Osteocyte (in vitro differentiated cells): ENCODE results near the gene DSC3. TPM values are rescaled to one million over a fixed set of nuclear protein-coding genes. Genes with fewer than 3 reads are reported as not detected.

Experiments used
- DNase-seq: peaks from one replicate; pipeline ENCODE4 v3.0.0; 2021; ENCODE audit warnings: mixed read lengths; ENCODE audit not compliant: unreplicated experiment; ENCODE audit errors: extremely low spot score
- H3K27ac Mint-ChIP-seq: one replicate; pipeline ENCODE4 v1.8.0; 2021; ENCODE audit warnings: mild to moderate bottlenecking, mixed read lengths; ENCODE audit not compliant: unreplicated experiment
- H3K27me3 Mint-ChIP-seq: one replicate; pipeline ENCODE4 v1.8.0; 2021; ENCODE audit warnings: mixed read lengths; ENCODE audit not compliant: unreplicated experiment
- H3K36me3 Mint-ChIP-seq: one replicate; pipeline ENCODE4 v1.8.0; 2021; ENCODE audit warnings: mixed read lengths; ENCODE audit not compliant: unreplicated experiment
- H3K4me1 Mint-ChIP-seq: one replicate; pipeline ENCODE4 v1.8.0; 2021; ENCODE audit warnings: mixed read lengths; ENCODE audit not compliant: unreplicated experiment
- H3K4me3 Mint-ChIP-seq: one replicate; pipeline ENCODE4 v1.8.0; 2021; ENCODE audit warnings: mild to moderate bottlenecking, moderate library complexity, mixed read lengths; ENCODE audit not compliant: unreplicated experiment
- H3K9me3 Mint-ChIP-seq: one replicate; pipeline ENCODE4 v1.8.0; 2021; ENCODE audit warnings: mixed read lengths; ENCODE audit not compliant: unreplicated experiment
- total RNA-seq: library from RNA; stranded (reverse); gene quantifications from 2 replicates; pipeline ENCODE4 v1.2.1, GENCODE V29; 2021
- TF ChIP-seq, protein P1 (sequence below): fragments of 200-600 bp; sonication (generic); IDR thresholded peaks from 2 replicates; pipeline ENCODE4 v1.5.0; 2021; ENCODE audit warnings: antibody characterized with exemption, mild to moderate bottlenecking, moderate library complexity

The DSC3 gene
- total RNA-seq, 1 donor from 2014 or later, result 5.8 TPM

DNA sequence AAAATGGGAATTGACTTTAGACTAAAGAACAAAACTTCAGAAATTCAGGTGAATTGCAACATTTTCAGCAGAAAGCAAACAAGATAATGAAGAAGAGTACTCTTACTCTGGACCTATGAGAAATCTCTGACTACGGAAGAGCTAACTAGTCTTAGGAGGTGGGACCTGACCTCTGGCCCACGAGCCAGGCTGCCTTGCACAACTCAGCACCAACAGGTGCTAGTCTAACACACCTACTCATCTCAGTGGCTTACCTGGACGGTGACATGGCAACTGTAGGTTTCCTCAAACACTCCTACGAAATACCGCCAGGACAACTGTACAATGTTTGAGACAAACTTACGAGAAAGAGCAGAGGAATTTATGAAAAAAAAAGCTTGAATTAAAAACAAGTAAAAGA is 3.1 kb upstream of the DSC3 start:
- H3K4me1 Mint-ChIP-seq, result peaks cover 20% of the 10 kb centered on the region
- DNase-seq, result no peak
- TF ChIP-seq, protein P1, sequence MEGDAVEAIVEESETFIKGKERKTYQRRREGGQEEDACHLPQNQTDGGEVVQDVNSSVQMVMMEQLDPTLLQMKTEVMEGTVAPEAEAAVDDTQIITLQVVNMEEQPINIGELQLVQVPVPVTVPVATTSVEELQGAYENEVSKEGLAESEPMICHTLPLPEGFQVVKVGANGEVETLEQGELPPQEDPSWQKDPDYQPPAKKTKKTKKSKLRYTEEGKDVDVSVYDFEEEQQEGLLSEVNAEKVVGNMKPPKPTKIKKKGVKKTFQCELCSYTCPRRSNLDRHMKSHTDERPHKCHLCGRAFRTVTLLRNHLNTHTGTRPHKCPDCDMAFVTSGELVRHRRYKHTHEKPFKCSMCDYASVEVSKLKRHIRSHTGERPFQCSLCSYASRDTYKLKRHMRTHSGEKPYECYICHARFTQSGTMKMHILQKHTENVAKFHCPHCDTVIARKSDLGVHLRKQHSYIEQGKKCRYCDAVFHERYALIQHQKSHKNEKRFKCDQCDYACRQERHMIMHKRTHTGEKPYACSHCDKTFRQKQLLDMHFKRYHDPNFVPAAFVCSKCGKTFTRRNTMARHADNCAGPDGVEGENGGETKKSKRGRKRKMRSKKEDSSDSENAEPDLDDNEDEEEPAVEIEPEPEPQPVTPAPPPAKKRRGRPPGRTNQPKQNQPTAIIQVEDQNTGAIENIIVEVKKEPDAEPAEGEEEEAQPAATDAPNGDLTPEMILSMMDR, result no peak

DNA sequence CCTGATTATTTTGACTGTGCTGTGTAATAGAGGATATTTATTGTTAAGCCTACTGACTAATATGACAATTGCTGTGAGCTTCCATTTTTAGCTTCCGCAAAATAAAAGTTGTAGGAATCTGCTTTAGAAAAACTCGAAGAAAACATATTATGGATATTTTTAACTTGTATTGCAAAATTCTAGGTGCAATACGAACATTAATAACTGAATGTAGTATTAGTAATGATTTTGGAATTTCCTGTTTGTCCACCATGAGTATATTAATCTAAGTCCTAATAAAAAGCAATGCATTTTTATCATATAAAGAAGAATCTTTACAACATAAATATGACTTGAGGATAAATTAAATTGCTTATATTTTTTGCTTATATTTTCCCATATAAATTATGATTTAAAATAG is 2.4 kb upstream of the DSC3 start:
- Mint-ChIP-seq H3K9me3 (peaks cover 10% of the 10 kb centered on the region), H3K4me3 (no peak overlapping the region), H3K4me1 (peaks cover 20% of the 10 kb centered on the region), H3K36me3 (peaks cover 4% of the 10 kb centered on the region), H3K27ac (no peak overlapping the region), H3K27me3 (peaks cover 61% of the 10 kb centered on the region)
- TF ChIP-seq, protein P1, result no peak
- no peak for DNase-seq

More for the DNA sequence above, 3.1 kb upstream of the DSC3 start:
- H3K9me3 Mint-ChIP-seq, result peaks cover 10% of the 10 kb centered on the region
- peaks cover 4% of the 10 kb centered on the region for H3K36me3 Mint-ChIP-seq
- H3K27me3 Mint-ChIP-seq, result peaks cover 54% of the 10 kb centered on the region
- H3K27ac Mint-ChIP-seq, result no peak overlapping the region
- no peak overlapping the region for H3K4me3 Mint-ChIP-seq

DNA sequence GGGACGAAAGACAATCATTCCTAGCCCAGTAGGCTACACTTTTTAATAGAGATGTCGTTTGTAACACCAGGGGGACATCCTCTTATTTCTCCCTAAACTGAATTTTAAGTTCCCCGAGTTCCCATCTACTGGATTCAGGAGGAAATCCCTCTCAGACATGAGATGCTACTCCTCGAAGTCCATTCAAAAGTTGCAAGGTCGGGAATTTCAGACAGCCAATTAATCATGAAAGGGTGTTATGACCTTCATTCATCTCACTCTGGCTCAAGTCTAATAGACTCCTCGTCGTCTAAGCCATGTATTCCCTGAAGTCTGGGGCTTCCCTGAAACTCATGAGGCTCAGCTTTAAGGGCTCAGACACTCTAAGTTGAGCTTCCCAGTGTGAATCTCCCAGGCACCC is 1.2 kb upstream of the DSC3 start:
- H3K27me3 Mint-ChIP-seq, result peaks cover 68% of the 10 kb centered on the region
- no peak overlapping the region for H3K4me3 Mint-ChIP-seq
- peaks cover 20% of the 10 kb centered on the region for H3K4me1 Mint-ChIP-seq

DNA sequence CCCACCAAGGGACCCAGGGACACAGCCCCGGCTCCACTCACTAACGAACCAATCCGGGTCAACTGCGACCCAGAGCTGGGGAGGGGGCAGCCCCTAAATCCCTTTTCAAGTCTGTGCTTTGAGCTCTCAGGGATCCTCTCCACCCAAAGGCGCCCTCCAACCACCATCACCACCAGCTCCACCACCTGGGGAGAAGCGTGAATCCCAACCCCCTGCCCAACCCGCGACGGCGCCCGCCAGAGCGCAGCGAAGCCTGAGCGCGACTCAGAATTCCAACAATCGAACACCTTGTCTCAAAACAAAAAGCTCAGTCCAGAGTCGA is 497 bp downstream of the DSC3 start:
- TF ChIP-seq, protein P1, result no peak
- peak overlapping the region; percentile 76 for H3K4me3 Mint-ChIP-seq
- no peak for DNase-seq
- H3K36me3 Mint-ChIP-seq, result peaks cover 4% of the 10 kb centered on the region
- H3K4me1 Mint-ChIP-seq, result peaks cover 22% of the 10 kb centered on the region
- peaks cover 74% of the 10 kb centered on the region for H3K27me3 Mint-ChIP-seq
- H3K9me3 Mint-ChIP-seq, result peaks cover 10% of the 10 kb centered on the region
- H3K27ac Mint-ChIP-seq, result peak overlapping the region; percentile 50

More for the DNA sequence above, 1.2 kb upstream of the DSC3 start:
- DNase-seq, result no peak
- no peak overlapping the region for H3K27ac Mint-ChIP-seq
- TF ChIP-seq, protein P1, result no peak
- H3K36me3 Mint-ChIP-seq, result peaks cover 4% of the 10 kb centered on the region
- peaks cover 10% of the 10 kb centered on the region for H3K9me3 Mint-ChIP-seq

DNA sequence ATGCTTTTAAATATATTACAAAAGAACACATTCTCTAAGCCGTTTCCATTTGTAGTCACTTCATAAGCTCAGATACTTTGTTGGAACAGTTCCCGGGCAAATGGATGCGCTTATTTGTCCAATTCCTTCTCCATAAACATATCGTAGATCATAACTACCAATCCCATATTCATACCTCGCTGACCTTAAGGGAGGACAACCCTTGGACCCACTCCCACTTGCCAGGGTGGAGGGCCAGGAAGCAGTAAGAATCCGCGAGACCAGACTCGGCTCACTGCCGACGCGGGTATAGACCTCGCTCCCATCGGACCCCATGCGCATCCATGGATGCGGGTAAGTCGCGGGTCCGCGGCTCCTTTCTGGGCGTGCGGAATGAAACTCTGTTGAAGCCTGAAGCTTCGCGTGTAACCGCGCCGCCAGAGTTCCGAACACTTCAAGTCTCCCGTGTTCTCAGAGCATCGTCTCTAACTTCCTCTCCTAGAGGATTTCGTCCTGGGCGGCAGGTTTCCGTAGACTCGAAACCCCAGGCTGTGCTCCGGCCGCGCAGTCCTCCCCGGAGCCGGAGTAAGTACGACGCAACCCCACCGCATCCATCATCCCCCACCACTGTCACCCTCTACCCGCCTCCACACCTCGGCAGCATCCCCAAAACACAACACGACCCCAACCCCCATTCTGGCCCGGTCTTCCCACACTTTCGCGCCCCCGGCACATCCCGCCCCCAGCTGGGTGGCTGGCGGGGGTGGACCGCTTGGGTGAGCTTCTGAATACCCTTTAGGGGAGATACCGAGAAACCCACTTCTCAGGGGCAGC is 1.1 kb downstream of the DSC3 start:
- Mint-ChIP-seq H3K4me1 (peaks cover 22% of the 10 kb centered on the region), H3K27ac (peak overlapping the region; percentile 78), H3K4me3 (peak overlapping the region; percentile 76), H3K36me3 (peaks cover 4% of the 10 kb centered on the region), H3K9me3 (peaks cover 10% of the 10 kb centered on the region), H3K27me3 (peaks cover 71% of the 10 kb centered on the region)
- TF ChIP-seq, protein P1, result no peak
- no peak for DNase-seq
